ENCODE measurements around the gene AKAIN1. TPM values are rescaled to one million over a fixed set of nuclear protein-coding genes. Genes with fewer than 3 reads are reported as not detected.

AKAIN1 gene
- polyA plus RNA-seq, 1 of the 3 experiments (the other 2 are of a cell fraction): not detected

GRCh38 chr18:5239447-5239846 is 42.4 kb upstream of the AKAIN1 start:
- Histone ChIP-seq H3K27me3 (ENCODE audit: insufficient read depth) (no peaks in the 10 kb centered on the region), H3K27ac (ENCODE audit: low read depth in 2 of 2, low read length in 1 of 2) (no peak overlapping the region), H3K9me2 (no peaks in the 10 kb centered on the region; the same call in 1 of the 2 replicates), H4K20me1 (ENCODE audit: insufficient read depth) (no peaks in the 10 kb centered on the region), H3K9me3 (no peaks in the 10 kb centered on the region), H2AFZ (ENCODE audit: low read depth) (no peak overlapping the region), H3K9ac (no peak overlapping the region), H3K4me1 (ENCODE audit: control insufficient read depth in 1 of 2, insufficient read depth in 2 of 2, low read depth in 1 of 2, low read length in 1 of 2) (peaks cover 0 to 10% of the 10 kb centered on the region in 2 experiments; a peak in 2 of 4 replicates), H3K4me3 (ENCODE audit: low read depth in 2 of 2, low read length in 1 of 2) (peak overlapping the region; percentile 81 to 90; a peak in 2 of 4 replicates), H3K36me3 (replicated peaks in 1 of 2; ENCODE audit: control insufficient read depth in 1 of 2, insufficient read depth in 2 of 2, low read length in 1 of 2) (peaks cover 0 to 10% of the 10 kb centered on the region in 2 experiments), H3K79me2 (ENCODE audit: insufficient read depth) (peaks cover 21% of the 10 kb centered on the region), H3K4me2 (peak overlapping the region; percentile 90), H3F3A (replicated peaks; ENCODE audit: insufficient read depth) (no peaks in the 10 kb centered on the region)
- POLR2A ChIA-PET: interaction anchor here (3.3 kb wide), 1 partner anchor 56 kb away, joined by 30 read pairs; the partner anchor contains the start of gene ZBTB14
- TF ChIP-seq RCOR1 (IDR thresholded peaks at IDR 0.05; ENCODE audit: low read length) (no peak), IRF3 (IDR thresholded peaks at IDR 0.05; ENCODE audit: low read depth, low read length) (no peak), NRF1 (IDR thresholded peaks at IDR 0.05; ENCODE audit: low read depth, low read length) (no peak), SIN3A (IDR thresholded peaks at IDR 0.05; ENCODE audit: borderline replicate concordance, low read depth, low read length) (no peak), YY1 (IDR thresholded peaks at IDR 0.05; ENCODE audit: low read depth) (no peak), MAX (IDR thresholded peaks at IDR 0.05; ENCODE audit: low read depth) (no peak)
- no peak for DNase-seq
- WGBS (ENCODE audit: low lambda C conversion rate): 89% methylated on average over 4 of the region's 4 CpGs
- CTCF ChIA-PET: no interaction called here

GRCh38 chr18:5238371-5238976 is 41.4 kb upstream of the AKAIN1 start:
- peaks cover 21% of the 10 kb centered on the region for H3K79me2 ChIP-seq (ENCODE audit: insufficient read depth)
- CTCF ChIA-PET: interaction anchor here (1.2 kb wide), 2 partner anchors 12 to 56 kb away, joined by 3 read pairs; no protein-coding TSS in a partner anchor
- H3K27ac ChIP-seq (ENCODE audit: low read depth in 2 of 2, low read length in 1 of 2): peak overlapping the region; percentile 94 to 95; a peak in 3 of 4 replicates
- TF ChIP-seq MEF2A (IDR thresholded peaks at IDR 0.05; ENCODE audit: borderline replicate concordance, low read depth) (no peak), YY1 (IDR thresholded peaks at IDR 0.05; ENCODE audit: low read depth) (no peak), FOSL2 (IDR thresholded peaks at IDR 0.05; ENCODE audit: borderline replicate concordance, low read depth) (no peak), SIN3A (IDR thresholded peaks at IDR 0.05; ENCODE audit: borderline replicate concordance, low read depth, low read length) (no peak), GATA2 (CRISPR knock-in tag; IDR thresholded peaks at IDR 0.05) (no peak), JUND (IDR thresholded peaks at IDR 0.05) (no peak)
- TF ChIP-seq, protein P1, sequence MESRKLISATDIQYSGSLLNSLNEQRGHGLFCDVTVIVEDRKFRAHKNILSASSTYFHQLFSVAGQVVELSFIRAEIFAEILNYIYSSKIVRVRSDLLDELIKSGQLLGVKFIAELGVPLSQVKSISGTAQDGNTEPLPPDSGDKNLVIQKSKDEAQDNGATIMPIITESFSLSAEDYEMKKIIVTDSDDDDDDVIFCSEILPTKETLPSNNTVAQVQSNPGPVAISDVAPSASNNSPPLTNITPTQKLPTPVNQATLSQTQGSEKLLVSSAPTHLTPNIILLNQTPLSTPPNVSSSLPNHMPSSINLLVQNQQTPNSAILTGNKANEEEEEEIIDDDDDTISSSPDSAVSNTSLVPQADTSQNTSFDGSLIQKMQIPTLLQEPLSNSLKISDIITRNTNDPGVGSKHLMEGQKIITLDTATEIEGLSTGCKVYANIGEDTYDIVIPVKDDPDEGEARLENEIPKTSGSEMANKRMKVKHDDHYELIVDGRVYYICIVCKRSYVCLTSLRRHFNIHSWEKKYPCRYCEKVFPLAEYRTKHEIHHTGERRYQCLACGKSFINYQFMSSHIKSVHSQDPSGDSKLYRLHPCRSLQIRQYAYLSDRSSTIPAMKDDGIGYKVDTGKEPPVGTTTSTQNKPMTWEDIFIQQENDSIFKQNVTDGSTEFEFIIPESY (IDR thresholded peaks at IDR 0.05; ENCODE audit: borderline replicate concordance, low read depth): no peak
- H4K20me1 ChIP-seq (ENCODE audit: insufficient read depth): no peaks in the 10 kb centered on the region
- no peaks in the 10 kb centered on the region for H3K9me3 ChIP-seq
- peak overlapping the region; percentile 99 for H2AFZ ChIP-seq (ENCODE audit: low read depth)
- POLR2A ChIA-PET: interaction anchor here (0.8 to 3.3 kb wide), 2 partner anchors 10 to 57 kb away, joined by 3 to 30 read pairs; partner anchors contain the start of gene ZBTB14
- peaks cover 0 to 10% of the 10 kb centered on the region in 2 experiments; a peak in 2 of 4 replicates for H3K4me1 ChIP-seq (ENCODE audit: control insufficient read depth in 1 of 2, insufficient read depth in 2 of 2, low read depth in 1 of 2, low read length in 1 of 2)
- H3K27me3 ChIP-seq (ENCODE audit: insufficient read depth): no peaks in the 10 kb centered on the region
- WGBS (ENCODE audit: low lambda C conversion rate): 35% methylated on average over 22 of the region's 39 CpGs
- H3K9ac ChIP-seq: peak overlapping the region; percentile 80
- peak; percentile 55 for DNase-seq
- no peaks in the 10 kb centered on the region for H3F3A ChIP-seq (replicated peaks; ENCODE audit: insufficient read depth)
- H3K9me2 ChIP-seq: no peaks in the 10 kb centered on the region; the same call in 1 of the 2 replicates
- H3K4me3 ChIP-seq (ENCODE audit: low read depth in 2 of 2, low read length in 1 of 2): peak overlapping the region; percentile 81 to 90
- H3K4me2 ChIP-seq: peak overlapping the region; percentile 90
- peaks cover 0 to 10% of the 10 kb centered on the region in 2 experiments for H3K36me3 ChIP-seq (replicated peaks in 1 of 2; ENCODE audit: control insufficient read depth in 1 of 2, insufficient read depth in 2 of 2, low read length in 1 of 2)
